Progenitor cell of endocrine pancreas (in vitro differentiated cells): ENCODE results near the gene ANKRD7. TPM values are rescaled to one million over a fixed set of nuclear protein-coding genes. Genes with fewer than 3 reads are reported as not detected.

Source experiments
- DNase-seq: peaks from one replicate; pipeline ENCODE4 v3.0.0; 2021; ENCODE audit warnings: low spot score; ENCODE audit not compliant: unreplicated experiment
- H3K27ac Mint-ChIP-seq: 2 replicates; pipeline ENCODE4 v1.8.0; 2021; ENCODE audit warnings: mild to moderate bottlenecking, moderate library complexity, mixed read lengths
- H3K27me3 Mint-ChIP-seq: 2 replicates; pipeline ENCODE4 v1.8.0; 2021; ENCODE audit warnings: mixed read lengths
- H3K36me3 Mint-ChIP-seq: 2 replicates; pipeline ENCODE4 v1.8.0; 2022; ENCODE audit warnings: mixed read lengths; ENCODE audit not compliant: insufficient read depth
- H3K4me1 Mint-ChIP-seq: 2 replicates; pipeline ENCODE4 v1.8.0; 2021; ENCODE audit warnings: low read depth, mixed read lengths
- H3K4me3 Mint-ChIP-seq: 2 replicates; pipeline ENCODE4 v1.8.0; 2021; ENCODE audit warnings: low read depth, mild to moderate bottlenecking, moderate library complexity, mixed read lengths
- H3K9me3 Mint-ChIP-seq: 2 replicates; pipeline ENCODE4 v1.8.0; 2021; ENCODE audit warnings: low read depth, mixed read lengths
- long read RNA-seq: library from polyadenylated mRNA; unstranded; transcript quantifications from one replicate; pipeline ENCODE4 v2.0.0, GENCODE V29; 2020
- total RNA-seq: library from RNA; stranded (reverse); gene quantifications from 2 replicates; pipeline ENCODE4 v1.2.1, GENCODE V29; 2021
- TF ChIP-seq, protein P1 (sequence below): fragments of 200-600 bp; sonication (generic); IDR thresholded peaks from one replicate; pipeline ENCODE4 v1.5.0; 2021; ENCODE audit warnings: antibody characterized with exemption, mild to moderate bottlenecking; ENCODE audit not compliant: unreplicated experiment

ANKRD7 gene
- not detected in 2 replicates for total RNA-seq
- long read RNA-seq, partial matches to known transcripts, result 0 of 1 reads
- long read RNA-seq, other reads (novel, unspliced or antisense), result 1 of 1 reads

DNA sequence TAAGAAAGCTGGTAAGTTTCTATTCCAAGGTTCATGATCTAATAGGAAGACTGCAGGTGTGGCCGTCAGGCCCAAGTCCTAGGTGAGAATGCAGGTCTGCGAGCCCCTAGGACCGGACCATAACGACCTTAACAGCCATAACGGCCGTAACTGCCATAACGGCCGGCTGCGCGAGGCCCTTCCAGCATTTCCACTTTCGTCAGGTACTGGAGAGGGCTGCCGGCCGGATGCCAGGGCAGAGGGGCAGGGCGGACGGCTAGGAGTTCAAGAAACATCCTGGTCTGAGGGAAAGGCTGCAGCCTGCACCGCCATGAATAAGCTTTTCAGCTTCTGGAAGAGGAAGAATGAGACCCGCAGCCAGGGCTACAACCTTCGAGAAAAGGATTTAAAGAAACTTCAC is at the start of gene ANKRD7:
ANKRD7 (plus strand) TSS at position 184 of the 400 bp plus-strand sequence; CDS start at position 311, 127 bp downstream.
- Mint-ChIP-seq H3K9me3 (no peaks in the 10 kb centered on the region), H3K36me3 (no peaks in the 10 kb centered on the region), H3K4me1 (peaks cover 2% of the 10 kb centered on the region), H3K4me3 (no peak within 1 kb of the TSS), H3K27ac (no peak within 1 kb of the TSS), H3K27me3 (no peaks in the 10 kb centered on the region)
- TF ChIP-seq, protein P1, sequence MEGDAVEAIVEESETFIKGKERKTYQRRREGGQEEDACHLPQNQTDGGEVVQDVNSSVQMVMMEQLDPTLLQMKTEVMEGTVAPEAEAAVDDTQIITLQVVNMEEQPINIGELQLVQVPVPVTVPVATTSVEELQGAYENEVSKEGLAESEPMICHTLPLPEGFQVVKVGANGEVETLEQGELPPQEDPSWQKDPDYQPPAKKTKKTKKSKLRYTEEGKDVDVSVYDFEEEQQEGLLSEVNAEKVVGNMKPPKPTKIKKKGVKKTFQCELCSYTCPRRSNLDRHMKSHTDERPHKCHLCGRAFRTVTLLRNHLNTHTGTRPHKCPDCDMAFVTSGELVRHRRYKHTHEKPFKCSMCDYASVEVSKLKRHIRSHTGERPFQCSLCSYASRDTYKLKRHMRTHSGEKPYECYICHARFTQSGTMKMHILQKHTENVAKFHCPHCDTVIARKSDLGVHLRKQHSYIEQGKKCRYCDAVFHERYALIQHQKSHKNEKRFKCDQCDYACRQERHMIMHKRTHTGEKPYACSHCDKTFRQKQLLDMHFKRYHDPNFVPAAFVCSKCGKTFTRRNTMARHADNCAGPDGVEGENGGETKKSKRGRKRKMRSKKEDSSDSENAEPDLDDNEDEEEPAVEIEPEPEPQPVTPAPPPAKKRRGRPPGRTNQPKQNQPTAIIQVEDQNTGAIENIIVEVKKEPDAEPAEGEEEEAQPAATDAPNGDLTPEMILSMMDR, result no peak
- DNase-seq, result no peak

GRCh38 chr7:118175740-118176139 is 48.8 kb upstream of the ANKRD7 start:
- H3K36me3 Mint-ChIP-seq, result no peaks in the 10 kb centered on the region
- no peak for DNase-seq
- H3K4me1 Mint-ChIP-seq, result no peaks in the 10 kb centered on the region
- H3K4me3 Mint-ChIP-seq, result no peak overlapping the region
- TF ChIP-seq, protein P1, result no peak
- no peaks in the 10 kb centered on the region for H3K9me3 Mint-ChIP-seq
- no peak overlapping the region for H3K27ac Mint-ChIP-seq
- no peaks in the 10 kb centered on the region for H3K27me3 Mint-ChIP-seq

- TF ChIP-seq, protein P1, result no peak
- Mint-ChIP-seq H3K4me1 (peaks cover 6% of the 10 kb centered on the region), H3K4me3 (no peak overlapping the region), H3K27me3 (no peaks in the 10 kb centered on the region), H3K27ac (no peak overlapping the region), H3K36me3 (no peaks in the 10 kb centered on the region), H3K9me3 (no peaks in the 10 kb centered on the region)
- DNase-seq, result no peak
Measured at GRCh38 chr7:118179191-118179590, 45.3 kb upstream of the ANKRD7 start.

- Mint-ChIP-seq H3K4me3 (peak overlapping the region; percentile 94), H3K36me3 (peaks cover 8% of the 10 kb centered on the region), H3K27ac (peak overlapping the region; percentile 100), H3K4me1 (peaks cover 20% of the 10 kb centered on the region), H3K9me3 (no peaks in the 10 kb centered on the region), H3K27me3 (no peaks in the 10 kb centered on the region)
- TF ChIP-seq, protein P1, result no peak
- DNase-seq, result no peak
Measured at GRCh38 chr7:118182593-118183427, 41.7 kb upstream of the ANKRD7 start.

DNA sequence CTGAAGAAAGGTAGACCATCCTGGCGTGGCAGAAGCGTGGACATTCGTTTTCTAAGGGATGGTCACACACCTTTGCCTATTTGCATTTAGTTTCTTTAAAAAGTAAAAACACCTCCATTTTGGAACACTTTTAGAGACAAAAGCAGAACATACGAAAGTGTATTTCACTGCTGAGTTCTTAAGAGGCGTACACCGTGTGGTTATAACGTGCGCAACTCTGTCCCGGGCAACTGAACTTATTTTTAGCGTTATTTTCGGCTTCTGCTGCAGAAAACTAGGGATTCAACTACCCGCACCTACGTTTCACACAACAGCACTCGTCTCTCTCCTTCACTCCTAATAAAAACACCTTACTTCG is 41.1 kb upstream of the ANKRD7 start:
- no peak for DNase-seq
- peaks cover 10% of the 10 kb centered on the region for H3K36me3 Mint-ChIP-seq
- H3K9me3 Mint-ChIP-seq, result no peaks in the 10 kb centered on the region
- H3K4me1 Mint-ChIP-seq, result peaks cover 20% of the 10 kb centered on the region
- no peaks in the 10 kb centered on the region for H3K27me3 Mint-ChIP-seq
- H3K4me3 Mint-ChIP-seq, result peak overlapping the region; percentile 94
- TF ChIP-seq, protein P1, result no peak
- peak overlapping the region; percentile 100 for H3K27ac Mint-ChIP-seq
